Limb (tissue), 2 donors: ENCODE data around the gene OR7G3.

Source experiments
- DNase-seq, 2 donors: peaks; one replicate each; pipeline ENCODE4 v3.0.0-alpha.2; 2016; ENCODE audit errors: extremely low spot score in 2 of 2

Gene OR7G3

DNA sequence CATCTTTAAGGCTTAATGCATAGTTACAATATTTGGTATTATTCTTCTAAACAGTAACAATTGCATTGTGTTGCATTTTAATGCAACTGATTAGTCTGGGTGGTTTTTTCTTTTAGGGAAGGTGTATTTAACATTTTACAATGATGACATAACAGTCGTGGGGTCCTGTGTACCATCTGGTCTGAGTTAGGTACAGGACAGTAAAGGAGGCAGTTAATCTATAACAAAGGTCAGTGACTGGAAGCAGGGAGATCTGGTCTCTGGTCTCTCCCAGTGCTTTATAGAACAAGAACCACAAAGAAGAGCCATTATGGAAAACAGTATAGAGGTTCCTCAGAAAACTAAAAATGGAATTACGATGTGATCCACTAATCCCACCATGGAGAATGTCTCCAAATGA lies 16.8 kb downstream of the OR7G3 start:
- DNase-seq = no peak

DNA sequence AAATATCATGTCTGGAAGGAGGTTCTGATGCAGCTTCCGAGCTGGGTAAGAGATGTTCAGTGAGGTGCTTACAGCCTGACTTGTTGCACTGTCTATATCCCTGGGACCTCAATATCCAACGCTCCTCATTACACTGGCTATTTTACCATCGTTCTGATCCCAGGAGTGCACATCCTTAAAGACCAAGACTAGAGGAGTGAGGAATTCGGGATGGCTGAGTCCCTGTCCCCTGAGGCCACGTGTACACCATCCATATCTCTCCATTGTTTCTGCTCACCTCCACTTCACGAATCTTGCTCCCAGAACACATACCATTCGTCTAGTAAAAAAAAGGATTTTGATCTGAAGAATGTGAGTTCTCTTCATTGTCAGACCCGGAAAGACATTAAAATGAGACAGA lies 19.4 kb downstream of the OR7G3 start, which contains the start of gene OR7G2:
Gene OR7G2 (minus strand): TSS at position 101 of the 400 bp plus-strand sequence. CDS start 4,232 bp downstream, outside the sequence.
- no peak for DNase-seq

DNA sequence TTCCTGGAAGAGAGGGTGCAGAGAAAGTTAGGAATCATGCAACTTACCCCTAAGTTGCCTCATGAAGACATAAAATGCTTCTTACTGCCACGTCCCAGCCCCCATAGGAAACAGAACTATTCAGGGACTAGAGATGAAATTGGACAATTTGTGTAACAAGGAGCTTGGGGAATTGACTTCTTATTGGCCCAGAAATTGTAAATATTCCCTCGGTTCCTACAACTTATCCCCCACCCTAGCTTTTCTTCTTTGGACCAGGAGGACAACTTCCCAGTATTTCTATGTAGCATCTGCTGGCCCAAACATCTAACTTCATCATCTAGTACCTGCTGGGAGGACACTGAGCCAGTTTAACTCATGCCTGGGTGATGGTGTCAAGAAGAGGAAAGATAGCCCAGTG lies 40.0 kb downstream of the OR7G3 start, which contains the start of gene OR1M1:
Gene OR1M1 (plus strand): TSS at position 301 of the 400 bp plus-strand sequence. CDS start 6,184 bp downstream, outside the sequence.
- no peak for DNase-seq

DNA sequence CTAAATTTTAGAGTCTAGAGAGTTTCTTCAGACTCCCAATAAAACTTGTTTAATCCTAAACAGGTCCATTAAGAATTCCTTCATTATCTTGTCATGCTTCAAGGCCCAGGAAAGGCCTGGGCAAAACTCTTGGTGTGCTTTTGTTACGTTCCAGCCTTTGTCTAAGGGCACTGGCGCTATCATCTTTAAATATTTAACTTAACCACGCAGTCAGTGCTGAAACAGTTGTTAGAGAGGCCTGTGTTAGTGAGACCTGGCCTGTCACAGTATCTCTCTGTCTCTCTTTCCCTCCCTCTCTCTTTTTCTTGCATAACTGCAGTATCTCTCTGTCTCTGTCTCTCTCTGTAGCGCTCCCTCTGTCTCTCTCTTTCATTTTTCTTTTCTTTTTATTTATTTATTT lies 48.1 kb downstream of the OR7G3 start:
- no peak for DNase-seq

DNA sequence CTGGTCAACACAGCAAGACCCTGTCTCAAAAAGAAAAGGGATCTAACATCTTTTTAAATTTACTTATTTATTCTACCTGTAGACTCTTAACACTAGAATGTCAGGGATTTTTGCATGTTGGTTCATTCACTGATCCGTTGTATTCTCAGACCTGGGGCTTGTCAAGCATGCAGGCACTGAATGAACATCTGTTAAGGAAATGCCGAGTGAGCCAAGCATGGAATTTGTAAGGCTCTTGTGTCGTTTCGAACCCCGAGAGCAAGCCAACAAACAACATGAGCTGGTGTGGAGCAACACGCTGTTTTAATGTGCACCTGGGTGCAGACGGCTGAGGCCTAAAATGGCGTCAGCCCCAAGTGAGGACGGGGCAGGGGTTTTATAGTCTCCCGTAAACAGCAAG lies 49.8 kb downstream of the OR7G3 start:
- peak; percentile 31 to 36 for DNase-seq
